HG03175 (cell line): ENCODE measurements around the gene CREB3L2.
A peak's percentile ranks its signal among the peaks of the same experiment; 100 is the strongest.
"Not testable (repeated sequence)": the region's sequence is repeated elsewhere in the genome, so short reads cannot be mapped to it uniquely, and the experiment has no call there.

Source experiments
- ATAC-seq: cut with Tn5 transposase; IDR thresholded peaks from one replicate; pipeline ENCODE4 v1.9.1; 2021; ENCODE audit warnings: mild to moderate bottlenecking, moderate library complexity; ENCODE audit not compliant: unreplicated experiment

Gene CREB3L2

DNA sequence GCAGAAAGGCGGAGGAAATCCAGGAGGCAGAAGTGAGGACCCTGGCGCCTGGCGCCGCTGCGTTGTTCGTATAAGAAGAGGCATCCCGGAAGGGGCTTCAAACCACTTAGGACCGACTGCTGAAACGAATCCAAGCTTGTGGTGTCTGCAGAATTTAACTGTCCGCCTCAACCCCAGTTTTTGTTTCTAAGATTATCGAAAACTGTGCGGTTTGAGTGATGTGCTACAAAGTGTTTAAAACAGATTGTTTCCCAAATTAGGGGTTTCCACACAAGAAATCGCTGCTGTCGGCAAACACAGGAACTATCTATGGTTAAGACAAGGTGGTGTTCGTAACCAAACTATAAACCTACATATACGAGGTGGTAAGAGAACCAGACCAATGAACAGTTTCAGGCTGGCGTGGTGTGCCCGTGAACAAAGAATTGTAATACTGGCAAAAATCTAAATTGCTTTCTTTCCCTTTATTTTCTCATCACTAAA lies 154.3 kb downstream of the CREB3L2 start:
- ATAC-seq = no peak

DNA sequence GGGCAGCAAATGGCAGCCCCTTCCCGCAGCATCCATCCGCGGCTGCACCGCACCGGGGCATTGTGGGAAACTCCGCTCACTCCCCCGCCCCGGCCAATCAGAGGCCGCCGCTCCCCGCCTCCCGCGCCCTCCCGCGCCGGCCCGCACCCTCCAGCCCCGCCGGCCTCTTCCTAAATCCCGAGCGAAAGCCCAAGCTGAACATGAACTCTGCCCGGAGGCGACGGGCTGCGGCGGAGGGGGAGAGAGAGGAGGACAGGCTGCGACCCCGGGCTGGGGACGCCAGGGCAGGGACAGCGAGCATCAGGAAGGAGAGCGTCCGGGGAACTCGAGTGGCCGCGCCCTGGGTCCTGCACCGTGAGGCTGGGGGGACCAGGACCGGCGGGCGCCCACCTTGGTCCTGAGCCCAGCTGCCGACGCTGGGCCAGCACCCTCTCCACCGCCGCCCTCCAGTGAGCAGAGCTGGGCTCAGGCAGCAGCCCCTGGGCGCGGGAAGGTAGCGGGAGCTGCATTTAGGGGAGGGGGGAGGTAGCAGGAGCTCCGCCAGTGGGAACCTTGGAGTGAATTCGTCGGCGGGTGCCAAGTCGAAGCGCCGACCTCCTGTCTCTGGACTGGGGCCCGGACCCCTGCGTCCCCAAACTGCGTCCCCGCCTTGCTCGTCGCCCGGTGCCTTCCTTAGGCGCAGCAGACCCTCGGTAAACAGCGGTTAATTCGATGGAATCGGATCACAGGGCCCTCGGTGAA lies 154.9 kb downstream of the CREB3L2 start, which contains the start of gene DGKI:
TSS of gene DGKI (minus strand) at position 148 of the 741 bp plus-strand sequence.
- peak; percentile 45 for ATAC-seq

DNA sequence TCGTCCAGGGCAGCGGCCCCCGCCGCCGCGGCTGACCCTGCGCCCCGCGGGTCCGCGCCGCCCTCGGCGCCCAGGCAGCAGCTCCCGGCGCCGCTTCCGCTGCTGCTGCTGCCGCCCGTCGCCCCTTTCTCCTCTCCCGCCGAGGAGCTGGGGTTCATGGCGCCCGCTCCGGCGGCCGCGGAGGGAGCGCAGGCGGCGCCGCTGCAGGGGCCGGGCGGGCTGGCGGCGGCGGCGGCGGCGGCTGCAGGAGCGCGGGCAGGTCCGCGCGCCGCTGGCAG lies 155.4 kb downstream of the CREB3L2 start:
- ATAC-seq = peak; percentile 38

DNA sequence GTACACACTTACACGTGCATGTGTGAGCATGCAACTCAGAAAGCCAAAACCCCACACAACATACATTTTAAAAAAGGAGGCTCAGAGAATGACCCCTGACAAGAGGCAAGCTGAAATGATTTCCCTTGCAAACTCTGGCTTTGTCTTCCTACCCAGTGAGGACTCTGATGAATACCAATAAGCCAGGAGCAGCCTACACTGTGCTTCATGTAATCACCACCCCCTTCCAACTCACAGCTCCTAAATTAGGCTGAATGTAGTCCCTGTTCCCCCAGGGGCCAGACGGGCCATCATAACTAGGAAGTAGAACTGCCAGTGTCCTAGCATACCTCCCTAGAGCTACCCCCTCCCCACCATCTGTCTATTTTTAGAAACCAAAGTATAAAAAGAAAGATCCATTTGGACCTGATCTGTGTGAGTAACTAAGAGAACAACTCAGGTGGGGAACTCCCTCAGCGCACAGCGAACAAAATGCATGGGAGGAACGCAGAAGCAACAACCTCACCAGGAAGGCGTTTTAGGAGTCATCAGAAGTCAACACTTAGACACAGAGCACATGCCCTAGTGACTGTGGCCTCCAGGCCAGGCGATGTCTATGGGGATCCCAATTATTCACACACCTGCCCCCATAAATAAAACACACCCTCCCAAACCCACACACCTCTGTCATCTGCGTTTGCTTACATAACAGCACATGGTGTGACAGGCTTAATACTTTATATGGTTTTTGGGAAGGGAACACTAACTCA lies 157.0 kb downstream of the CREB3L2 start:
- ATAC-seq = no peak

DNA sequence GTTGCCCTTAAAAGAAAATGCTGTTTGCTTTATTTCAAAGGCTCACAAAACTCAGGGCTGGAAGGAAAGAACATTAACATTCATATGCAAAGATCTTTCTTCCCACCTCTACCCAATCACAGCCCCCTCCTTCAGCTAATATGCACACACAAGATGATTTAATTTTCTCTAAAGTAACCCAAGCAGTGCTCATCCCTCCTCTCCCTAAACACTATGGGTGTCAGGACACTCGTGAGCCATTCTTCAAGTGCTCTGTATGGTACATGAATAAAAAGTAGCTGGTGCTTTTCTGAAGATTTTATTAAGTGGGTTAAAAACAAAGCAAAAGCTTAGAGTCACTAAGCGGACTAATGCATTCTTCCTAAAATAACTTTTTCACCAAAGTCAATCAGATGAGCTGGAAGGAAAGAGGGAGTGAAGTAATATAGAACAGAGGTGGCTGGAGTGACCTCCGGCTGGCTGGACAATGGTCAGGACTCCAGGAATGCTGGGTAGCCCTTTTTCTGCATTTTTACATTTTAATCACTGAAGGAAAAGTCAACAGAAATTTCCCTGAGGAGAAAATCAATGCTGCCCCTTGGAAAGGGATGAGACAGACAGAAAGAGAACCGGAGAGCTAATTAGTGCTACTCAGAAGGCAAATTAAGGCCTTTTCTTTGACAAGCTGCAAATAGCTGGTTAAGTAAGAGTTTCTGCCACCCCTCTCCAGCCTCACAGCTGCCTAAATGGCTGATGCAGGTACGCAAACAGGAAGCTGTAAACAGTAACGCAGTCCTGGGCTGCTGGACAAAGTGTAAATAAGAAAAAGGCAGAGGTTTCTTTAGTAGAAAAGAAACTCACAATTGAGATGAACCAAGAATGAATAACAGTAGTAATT lies 161.7 kb downstream of the CREB3L2 start:
- no peak for ATAC-seq

DNA sequence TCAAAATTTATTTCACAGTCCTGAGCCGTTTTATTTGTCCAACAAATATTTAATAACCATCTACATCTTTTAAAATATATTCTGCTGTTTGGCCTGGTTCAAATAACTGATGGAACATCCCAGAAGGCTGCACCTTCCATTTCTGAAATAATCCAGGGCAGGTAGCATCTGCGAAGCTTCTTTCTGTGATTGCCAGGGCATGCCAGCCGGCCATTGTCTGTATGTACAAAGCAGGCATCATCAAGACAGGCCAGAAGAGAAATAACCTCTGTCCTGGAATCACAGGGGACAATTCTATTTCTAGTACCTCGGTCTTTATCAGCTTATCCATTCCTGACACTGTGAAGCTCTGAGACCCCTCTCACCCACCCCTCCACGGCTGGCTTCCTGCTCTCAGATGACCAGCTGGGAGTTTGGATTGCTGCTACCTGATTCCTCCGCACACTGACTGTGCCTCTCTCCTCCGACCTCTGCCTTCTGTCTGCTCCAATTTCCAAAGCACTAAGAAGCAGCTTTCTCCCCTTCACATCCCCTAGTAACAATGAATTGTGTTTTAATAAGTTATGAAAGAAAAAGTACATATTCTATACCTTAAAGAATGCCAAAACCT lies 163.1 kb downstream of the CREB3L2 start:
- no peak for ATAC-seq

DNA sequence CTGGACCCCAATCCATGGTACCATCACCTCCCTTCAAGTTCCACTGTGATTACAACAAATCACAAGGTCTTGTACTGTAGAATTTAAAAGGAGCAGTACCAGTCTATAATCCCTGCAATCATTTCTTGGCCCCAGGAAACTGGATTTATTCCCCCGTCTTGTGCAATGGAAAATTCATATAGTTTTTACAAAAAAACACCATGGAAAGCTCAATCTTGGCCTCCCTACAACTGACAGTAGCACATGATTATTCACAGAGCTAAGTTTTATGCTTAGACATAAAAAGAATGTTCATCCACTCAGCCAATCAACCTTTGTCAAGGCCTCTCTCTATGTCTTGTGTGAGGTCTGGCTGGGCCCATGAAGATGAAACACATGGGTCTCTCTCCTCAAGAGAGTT lies 165.3 kb downstream of the CREB3L2 start:
- no peak for ATAC-seq

DNA sequence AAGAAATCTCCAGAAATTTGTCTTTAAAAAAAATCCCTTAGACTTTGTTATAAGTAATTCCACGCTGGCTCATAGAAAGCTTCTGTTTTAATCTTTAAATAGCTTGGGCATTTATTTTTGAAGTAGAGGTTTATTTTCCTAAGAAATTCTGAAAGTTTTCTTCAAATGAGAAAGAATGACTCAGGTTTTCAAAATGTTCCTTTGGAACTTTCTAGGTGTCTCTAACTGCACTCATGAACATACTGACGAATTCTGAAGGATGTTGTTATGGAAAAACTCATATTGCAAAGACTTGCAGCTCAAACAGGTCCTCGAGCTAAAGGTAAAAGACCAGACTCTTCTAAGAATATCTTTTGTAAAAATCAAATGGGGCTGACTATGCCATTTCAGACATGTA lies 165.8 kb downstream of the CREB3L2 start:
- no peak for ATAC-seq

DNA sequence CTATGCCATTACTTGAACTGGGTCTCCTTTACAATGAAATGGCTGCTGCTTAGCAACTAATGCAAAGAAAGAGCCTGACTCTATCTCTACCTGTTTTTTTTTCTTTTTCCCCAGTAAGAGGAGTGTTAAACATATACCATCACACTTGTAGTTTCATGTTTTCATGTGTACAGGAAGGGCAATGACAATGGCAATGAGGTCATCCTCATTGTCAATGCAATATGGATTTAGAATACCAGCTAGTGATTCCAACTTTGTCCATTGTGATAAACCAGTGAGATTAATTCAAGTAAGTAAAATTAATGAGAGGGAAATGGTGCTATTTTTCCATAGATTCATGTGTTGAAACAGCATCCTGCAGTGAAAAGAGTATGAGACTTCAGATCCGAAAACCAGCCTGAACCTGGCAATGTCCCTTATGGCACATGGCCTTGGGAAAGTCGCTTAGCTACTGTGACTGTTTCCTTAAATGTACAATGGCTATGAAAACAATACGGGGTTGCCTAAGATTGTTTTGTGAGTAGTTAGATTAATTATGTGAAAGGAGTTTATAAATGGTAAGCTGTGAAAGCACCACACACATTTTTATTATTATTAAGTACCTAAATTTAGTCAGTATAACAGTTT lies 166.3 kb downstream of the CREB3L2 start:
- ATAC-seq = no peak

DNA sequence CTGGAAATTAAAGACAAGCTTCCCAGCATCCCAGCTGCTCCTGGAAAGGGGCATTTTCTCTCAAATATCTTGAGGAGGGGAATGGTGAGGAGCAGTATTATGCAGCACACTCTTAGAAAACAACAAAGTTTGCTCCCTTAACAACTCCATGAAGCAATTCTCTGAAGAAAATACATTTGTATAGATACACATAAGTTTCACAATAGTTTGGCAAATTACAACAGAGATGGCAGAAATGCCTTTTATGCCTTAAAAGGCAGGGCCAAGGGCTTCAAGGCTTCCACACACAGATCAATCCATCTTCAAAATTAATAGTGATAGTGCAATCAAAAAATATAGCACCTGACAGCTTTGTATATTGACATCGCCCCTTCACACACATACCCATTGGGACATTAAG lies 167.3 kb downstream of the CREB3L2 start:
- ATAC-seq = no peak

DNA sequence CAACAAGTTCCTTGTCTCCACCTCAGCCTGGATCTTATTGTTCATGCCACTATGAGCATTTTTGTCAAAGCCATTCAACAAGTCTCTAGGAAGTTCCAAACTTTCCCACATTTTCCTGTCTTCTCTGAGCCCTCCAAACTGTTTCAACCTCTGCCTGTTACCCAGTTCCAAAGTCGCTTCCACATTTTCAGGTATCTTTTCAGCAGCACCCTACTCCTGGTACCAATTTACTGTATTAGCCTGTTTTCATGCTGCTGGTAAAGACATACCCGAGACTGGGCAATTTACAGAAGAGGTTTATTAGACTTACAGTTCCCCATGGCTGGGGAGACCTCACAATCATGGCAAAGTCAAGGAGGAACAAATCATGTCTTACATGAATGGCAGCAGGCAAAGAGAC lies 168.9 kb downstream of the CREB3L2 start:
- not testable (repeated sequence) for ATAC-seq

DNA sequence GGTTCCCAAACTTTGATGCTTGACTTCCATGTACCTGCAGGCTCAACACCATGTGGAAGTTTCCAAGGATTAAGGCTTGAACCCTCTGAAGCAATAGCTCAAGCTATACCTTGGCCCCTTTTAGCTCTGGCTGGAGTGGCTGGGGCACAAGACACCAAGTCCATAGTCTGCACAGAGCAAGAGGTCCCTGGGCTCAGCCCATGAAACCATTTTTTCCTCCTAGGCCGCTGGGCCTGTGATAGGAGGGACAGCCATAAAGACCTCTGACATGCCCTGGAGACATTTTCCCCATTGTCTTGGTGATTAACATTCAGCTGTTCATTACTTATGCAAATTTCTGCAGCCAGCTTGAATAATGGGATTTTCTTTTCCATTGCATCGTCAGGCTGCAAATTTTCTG lies 169.5 kb downstream of the CREB3L2 start:
- no peak for ATAC-seq

DNA sequence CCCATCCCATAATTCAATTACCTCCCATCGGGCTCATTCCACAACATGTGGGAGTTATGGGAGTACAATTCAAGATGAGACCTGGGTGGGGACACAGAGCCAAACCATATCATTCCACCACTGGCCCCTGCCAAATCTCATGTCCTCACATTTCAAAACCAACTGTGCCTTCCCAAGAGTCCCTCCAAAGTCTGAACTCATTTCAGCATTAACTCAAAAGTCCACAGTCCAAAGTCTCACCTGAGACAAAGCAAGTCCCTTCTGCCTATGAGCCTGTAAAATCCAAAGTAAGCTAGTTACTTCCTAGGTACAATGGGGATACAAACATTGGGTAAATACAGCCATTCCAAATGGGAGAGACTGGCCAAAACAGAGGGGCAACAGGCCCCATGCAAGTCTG lies 170.3 kb downstream of the CREB3L2 start:
- not testable (repeated sequence) for ATAC-seq

DNA sequence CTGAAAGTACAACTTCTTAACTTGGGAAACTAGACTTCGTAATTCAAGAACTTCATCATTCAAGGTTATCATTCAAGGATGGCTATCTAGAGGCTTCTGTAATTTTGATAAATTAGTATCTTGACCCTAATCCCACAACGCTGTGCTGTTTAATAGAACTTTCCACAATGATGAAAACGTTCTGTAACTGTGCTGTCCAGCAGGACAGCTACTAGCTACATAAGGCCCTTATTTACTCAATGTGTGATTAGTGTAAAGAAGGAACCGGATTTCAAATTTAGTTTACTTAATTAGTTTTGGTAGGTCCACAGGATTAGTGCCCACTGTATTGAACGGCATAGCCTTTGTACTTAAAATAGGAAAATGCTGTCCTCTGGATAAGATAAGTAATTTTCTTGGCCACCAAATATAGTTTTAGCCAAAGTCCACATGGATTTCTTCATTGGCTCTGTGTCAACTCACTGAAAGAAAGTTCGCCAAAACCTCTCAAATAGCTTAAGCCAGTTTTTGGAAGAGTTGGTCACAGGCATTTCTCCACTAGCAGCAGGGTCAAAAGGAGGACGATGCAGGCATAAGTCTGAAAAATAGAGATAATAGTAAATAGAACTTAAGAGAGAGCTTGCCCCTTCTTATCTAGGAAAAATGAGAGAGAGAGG lies 172.4 kb downstream of the CREB3L2 start:
- no peak for ATAC-seq

DNA sequence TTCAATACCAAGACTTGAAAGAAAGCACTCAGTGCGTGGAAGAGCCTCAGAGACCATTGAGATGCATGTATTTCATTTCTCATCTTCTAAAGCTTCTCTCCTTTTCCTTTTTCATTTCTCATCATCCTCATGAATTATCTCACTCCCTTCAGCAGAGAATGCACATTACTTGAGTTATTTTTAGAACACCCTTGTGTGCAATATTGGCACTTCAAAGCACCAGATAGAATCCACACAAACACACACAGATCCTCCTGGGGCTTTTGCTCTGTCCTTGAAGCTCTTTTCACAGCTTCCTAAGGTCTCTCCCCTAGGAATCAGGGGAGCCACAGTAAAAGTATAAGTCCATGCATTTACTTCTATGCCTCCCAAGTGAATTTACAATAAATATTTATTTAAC lies 173.4 kb downstream of the CREB3L2 start:
- ATAC-seq = no peak

DNA sequence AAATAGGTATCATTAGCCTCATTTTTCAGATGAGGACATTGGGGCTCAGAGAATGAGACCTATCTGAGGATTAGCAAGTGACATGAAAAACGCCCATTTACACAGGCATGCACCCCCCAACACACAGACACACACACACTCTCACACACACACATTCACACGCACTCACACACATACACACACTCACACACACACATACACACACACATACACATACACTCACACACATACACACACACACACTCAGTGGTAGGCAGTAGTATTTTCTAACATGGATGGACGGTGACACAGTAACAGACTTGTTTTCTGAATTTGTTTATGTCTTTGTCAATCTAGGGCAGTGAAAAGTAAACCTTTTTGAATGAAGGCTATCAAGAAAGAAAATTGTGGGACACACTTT lies 176.4 kb downstream of the CREB3L2 start:
- ATAC-seq = no peak
